ENCODE measurements around the gene PRCP.

- no peak for TF ChIP-seq POLR2A (IDR thresholded peaks at IDR 0.05)
- TF ChIP-seq CTCF (IDR thresholded peaks at IDR 0.05) = no peak
These were observed 9.3 kb downstream of the PRCP start for GRCh38 chr11:82890936-82891335.

All from Peyer's patch (tissue), 4 donors.